NCI-H2227 (cell line): ENCODE data around the gene WNT4.
"Not testable (repeated sequence)": the region's sequence is repeated elsewhere in the genome, so short reads cannot be mapped to it uniquely, and the experiment has no call there.

Experiments used
- DNase-seq: peaks from one replicate; lab custom pipeline; 2025; ENCODE audit not compliant: unreplicated experiment; lab: John Stamatoyannopoulos, UW

The WNT4 gene

DNA sequence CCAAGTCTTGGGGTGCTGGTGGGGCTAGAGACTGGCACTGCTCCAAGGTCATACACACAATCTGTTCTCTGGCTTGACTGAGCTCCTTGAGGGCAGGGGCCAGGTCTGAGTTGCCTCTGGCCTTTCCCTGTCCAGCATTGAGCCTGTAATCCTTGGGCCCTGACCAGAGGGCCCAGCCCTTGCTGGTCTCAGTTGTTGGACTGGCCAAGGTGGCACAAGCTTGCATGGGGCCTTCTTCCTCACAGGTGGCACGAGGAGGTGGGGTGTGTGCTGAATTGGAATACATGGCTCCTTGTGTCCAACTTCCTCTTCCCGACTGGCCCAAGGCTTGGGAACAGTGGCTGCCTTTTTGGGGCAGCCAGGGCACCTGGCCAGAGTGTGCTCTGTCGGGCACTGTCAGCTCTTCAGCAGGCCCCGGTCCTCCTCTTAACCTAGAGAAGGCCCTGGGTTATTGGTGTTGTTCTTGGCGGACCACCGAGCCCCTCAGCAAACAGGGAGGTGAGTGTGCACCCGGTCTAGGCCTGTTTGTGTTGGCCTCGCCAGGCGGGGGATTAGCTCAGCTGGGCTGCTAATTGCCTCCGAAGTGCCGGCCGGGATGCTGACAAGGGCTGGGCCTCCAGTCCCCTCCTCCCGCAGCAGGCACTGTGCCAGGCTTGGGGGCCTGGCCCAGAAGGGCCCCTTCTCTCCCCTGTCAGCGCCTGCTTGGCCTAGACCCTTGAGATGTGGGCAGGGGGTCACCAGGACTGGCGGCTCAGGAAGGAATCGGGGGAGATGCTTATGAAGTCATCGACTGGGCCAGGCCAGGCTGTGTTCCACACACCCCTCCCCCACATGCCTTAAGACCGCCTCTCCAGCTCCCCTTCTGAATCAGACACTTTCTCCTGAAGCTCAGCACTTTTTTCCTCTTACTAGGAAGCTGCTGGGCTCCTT lies 28.5 kb downstream of the WNT4 start:
- DNase-seq: peak; percentile 67

- DNase-seq: peak; percentile 21
Observed at GRCh38 chr1:22112554-22112953, 30.3 kb downstream of the WNT4 start.

DNA sequence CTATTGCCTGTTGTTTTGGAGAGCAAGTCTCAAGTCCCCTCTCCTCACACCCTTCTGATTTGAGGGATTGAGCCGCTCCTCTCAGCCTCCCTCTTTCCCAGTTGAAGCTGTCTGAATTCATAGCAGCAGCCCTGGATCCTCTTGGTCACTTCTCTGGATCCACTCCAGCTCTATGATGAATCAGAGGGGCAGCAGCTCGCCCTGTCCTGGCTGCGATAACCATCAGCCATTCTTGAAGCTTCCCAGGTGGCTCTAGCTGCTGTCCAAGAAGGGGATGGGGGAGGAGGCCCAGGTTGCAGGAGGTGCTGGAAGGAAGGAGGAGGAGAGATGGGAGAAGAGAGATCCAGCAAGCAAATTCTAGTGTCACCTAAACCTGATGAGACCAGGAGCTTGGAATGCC lies 31.3 kb downstream of the WNT4 start:
- DNase-seq: no peak

DNA sequence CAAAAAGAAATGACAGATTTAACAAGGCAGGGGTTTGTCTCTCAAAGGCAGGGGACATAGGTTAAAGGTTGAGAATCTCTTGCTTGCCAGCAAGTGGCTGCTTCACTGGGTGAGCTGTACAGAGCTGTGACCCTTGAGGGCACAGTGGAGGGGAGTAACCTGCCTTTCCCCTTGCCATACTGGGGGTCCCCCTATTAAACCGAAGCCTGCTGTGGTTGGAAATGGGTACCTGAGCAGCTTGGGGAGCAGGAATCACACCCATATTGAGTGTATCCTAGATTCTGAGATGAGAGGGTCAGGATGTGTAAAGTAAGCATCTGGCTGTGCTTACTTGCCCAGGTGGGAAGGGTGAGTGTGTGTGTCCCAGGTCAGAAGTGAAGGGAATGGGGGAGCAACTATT lies 31.8 kb downstream of the WNT4 start:
- DNase-seq: no peak

GRCh38 chr1:22110016-22110415 lies 32.9 kb downstream of the WNT4 start:
- DNase-seq: no peak

DNA sequence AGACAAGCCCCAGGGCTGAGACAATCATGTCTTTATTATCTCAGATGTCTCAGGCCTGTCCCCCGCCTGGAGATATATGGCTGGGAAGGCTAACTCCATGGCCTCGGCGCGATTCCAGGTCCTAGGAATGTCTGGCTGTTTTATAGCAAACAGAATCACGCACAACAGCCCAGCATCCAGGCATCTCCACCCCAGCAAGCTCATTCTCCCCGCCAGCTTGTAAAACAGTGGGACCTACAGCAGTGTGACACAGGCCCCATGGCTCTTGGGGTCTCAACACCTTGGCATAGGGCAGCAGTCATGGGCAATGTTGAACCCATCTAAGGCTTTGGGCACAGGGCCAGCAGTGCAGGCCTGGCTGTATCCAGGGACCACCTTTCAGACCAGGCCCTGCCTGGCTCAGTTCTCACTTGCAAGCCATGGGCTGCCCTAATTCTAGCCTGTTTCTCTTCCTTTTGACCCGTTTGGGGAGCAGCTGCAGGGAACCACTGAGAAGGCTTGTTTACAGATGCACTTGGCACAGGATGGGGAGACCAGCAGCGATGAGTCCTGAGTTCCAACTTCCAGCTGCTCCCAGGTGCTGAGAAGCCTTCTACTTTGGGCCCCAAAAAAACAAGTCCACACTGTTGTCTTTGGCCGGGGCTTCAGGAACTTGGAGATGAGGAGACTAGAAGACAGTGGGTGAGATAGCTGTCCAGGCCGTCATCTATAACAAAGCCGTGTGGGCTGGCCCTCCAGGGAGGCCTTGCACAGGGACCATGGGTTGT lies 34.4 kb downstream of the WNT4 start:
- DNase-seq: no peak

GRCh38 chr1:22107126-22107525 lies 35.8 kb downstream of the WNT4 start:
- DNase-seq: no peak

DNA sequence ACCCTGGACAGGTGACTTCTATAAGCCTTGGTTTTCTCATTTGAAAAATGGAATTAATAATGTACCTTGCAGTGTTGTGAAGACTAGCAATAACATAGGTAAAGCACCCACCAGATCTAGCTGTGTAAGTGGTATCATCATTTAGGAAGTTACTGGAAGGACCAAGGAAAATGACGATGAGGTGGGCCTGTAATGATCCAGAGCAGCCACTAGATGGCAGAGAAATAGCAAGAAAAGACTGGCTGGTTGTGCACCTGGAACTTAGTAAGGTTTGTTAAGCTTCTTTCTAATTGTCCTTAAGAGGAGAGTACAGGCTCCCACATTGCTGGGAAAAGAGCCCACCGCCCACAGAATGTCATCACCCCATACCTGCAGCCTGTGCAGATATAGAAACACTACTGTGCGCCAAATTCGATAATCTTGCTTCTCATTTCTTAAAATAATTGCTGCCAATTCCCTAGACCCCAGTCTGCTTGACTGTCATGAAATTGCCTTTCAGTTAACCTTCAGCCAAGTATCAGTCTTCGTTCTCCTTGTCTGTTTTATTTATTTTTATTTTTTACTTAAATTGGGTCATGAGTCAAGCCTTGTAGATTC lies 37.2 kb downstream of the WNT4 start:
- peak; percentile 60 for DNase-seq

- no peak for DNase-seq
Observed at GRCh38 chr1:22104865-22105437, 37.9 kb downstream of the WNT4 start.

DNA sequence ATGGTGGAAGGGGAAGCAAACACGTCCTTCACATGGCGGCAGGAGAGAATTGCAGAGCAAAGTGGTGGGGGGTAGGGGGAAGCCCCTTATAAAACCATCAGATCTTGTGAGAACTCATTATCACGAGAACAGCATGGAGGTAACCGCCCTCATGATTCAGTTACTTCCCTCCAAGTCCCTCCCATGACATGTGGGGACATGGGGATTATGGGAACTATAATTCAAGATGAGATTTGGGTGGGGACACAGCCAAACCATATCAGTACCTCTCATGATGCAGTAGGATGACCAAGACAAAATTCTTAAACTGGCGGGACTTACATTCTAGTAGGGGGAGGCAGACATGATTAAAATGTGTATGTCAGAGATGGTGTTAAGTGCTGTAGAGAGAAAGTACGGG lies 38.8 kb downstream of the WNT4 start:
- no peak for DNase-seq

GRCh38 chr1:22102746-22103145 lies 40.2 kb downstream of the WNT4 start:
- no peak for DNase-seq

DNA sequence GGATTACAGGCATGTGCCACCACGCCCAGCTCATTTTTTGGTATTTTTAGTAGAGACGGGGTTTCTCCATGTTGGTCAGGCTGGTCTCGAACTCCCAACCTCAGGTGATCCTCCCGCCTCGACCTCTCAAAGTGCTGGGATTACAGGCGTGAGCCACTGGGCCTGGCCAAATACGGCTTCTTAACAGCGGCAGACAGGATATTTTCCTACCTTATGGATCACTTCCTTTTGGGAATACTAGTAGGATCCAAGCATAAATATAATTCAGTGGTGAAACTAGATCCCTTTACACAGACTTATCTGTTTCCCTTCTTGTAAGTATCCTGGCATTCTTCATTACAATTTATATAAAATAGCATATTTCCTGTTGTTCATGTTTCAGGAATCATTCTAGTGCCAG lies 40.9 kb downstream of the WNT4 start:
- DNase-seq: no peak

GRCh38 chr1:22101199-22101598 lies 41.7 kb downstream of the WNT4 start:
- DNase-seq: no peak

GRCh38 chr1:22100168-22100567 lies 42.7 kb downstream of the WNT4 start:
- DNase-seq: no peak

DNA sequence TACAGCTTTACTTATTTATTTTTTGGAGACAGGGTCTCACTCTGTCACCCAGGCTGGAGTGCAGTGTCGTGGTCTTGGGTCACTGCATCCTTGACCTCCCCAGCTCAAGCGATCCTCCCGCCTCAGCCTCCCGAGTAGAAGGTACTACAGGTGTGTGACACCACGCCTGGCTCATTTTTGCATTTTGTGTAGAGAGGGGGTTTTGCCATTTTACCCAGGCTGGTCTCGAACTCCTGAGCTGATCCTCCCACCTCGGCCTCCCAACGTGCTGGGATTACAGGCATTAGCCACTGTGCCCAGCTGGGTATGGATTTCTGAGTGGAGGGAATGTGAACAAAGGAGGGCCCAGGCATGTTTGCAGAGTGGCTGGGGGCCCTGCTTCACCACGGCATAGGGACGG lies 44.1 kb downstream of the WNT4 start:
- no peak for DNase-seq

DNA sequence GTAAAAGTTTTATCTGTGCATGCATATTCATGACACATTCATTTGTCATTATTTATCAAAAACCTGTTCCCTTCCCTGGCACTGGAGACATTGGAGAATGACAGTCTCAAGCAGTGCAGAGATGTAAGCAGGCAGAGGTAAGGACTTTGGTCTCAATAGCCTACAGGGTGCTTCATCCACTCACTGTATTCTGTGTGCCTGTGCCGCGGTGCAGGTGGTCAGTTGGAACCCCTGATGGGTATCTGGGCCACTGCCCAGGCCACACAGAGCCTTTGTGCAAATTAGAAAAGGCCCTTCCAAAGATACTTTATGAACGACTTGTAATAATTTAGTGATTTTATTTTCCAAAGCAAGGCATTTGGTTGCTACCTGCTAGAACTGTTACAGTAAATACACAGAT lies 46.4 kb downstream of the WNT4 start:
- DNase-seq: no peak

GRCh38 chr1:22096036-22096435 lies 46.9 kb downstream of the WNT4 start:
- no peak for DNase-seq

GRCh38 chr1:22093513-22093912 lies 49.4 kb downstream of the WNT4 start:
- no peak for DNase-seq

DNA sequence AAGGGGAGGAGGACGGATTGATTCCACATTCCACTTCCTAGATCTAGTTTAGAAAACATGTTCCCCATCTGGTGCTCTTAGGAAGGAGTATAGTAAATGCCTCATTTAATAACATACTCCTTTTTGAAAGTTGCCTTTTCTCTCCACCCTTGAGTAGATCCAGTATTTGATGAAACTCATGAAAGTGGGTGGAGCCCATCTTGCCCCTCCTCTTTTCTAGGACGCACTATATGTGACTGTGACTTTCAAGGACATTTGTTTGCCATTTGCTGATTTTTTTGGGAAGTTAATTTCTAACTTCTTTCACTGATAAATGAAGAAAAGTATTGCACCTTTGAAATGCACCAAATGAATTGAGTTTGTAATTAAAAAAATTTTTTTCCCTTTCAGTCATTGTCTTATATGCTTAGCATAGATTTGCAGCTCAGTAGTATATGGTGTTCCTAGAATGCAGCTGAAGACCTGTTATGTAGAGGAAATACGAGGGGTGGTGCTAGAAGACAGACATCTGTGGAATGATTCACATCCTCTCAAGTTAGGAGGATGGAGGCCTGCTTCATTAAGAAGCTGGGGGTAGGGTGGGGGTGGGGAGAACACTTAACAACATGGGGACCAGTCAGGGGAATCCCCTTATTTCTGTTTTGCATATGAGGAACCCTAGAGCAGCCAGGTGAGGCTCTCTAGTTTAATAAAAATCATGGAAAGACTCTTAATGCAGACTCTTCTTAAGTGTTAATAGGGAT lies 50.7 kb downstream of the WNT4 start:
- DNase-seq: not testable (repeated sequence)

GRCh38 chr1:22090867-22091266 lies 52.0 kb downstream of the WNT4 start:
- no peak for DNase-seq

DNA sequence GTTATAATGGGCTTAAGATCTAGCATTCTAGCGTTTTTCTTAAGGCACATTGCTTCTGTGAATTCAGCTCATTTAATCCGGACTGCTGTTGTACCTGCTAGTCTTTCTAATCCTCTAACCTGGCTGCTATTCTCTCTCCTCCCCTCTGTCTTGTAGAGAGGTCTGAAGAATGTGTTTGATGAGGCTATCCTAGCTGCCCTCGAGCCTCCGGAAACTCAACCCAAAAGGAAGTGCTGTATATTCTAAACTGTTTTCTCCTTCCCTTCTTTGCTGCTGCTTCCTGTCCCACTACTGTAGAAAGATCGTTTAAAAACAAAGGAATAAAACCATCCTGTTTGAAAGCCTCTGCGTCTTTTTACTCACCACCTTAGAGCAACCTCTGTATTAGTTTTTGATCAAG lies 53.1 kb downstream of the WNT4 start:
- no peak for DNase-seq
